Stimulated activated CD8-positive, alpha-beta memory T cell treated with anti-CD3 and anti-CD28 coated beads, Interleukin-15, amount 100 ng/mL, for 24 hours (primary cell): Measurements from ENCODE around the gene PGM5.
"Not testable (repeated sequence)": the region's sequence is repeated elsewhere in the genome, so short reads cannot be mapped to it uniquely, and the experiment has no call there.

Experiments
- DNase-seq: peaks from one replicate; pipeline ENCODE4 v3.0.0-alpha.2; 2020; ENCODE audit warnings: low read depth

PGM5 gene

GRCh38 chr9:68377723-68378122 lies 21.3 kb downstream of the PGM5 start:
- DNase-seq = not testable (repeated sequence)

GRCh38 chr9:68383894-68384293 lies 27.5 kb downstream of the PGM5 start:
- not testable (repeated sequence) for DNase-seq

DNA sequence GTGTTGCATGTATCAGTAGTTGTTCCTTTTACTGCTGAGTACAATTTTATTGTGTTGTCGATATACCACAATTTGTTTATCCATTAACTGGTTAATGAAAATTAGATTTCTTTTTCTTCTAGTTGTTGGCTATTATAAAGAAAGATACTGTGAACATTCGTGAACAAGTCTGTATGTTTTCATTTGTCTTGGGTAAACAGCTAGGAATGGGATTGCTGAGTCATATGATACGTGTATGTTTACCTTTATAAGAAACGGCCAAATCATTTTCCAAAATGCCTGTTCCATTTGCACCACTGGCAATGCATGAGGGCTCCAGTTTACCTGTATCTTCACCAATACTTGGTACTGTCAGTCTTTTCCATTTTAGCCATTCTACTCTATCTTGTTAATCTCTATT lies 33.1 kb downstream of the PGM5 start:
- DNase-seq = not testable (repeated sequence)

DNA sequence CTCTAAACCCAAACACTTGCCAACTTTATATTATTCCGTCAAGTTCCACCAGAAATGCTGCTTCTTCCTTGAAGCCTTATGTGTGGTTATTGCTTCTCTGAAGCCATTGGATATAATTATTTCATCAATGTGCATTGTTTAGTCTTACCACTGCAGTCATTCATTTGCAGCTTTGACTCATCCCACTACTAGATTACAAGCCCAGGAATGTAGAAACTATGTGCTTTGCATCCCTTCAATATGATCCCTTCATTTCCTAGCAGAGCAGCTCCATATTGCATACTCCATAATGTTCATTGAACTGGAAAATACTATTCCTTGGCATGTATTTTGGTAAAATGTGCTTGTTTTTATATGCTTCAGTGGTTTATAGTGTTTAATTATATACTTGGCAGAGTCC lies 34.3 kb downstream of the PGM5 start:
- not testable (repeated sequence) for DNase-seq

DNA sequence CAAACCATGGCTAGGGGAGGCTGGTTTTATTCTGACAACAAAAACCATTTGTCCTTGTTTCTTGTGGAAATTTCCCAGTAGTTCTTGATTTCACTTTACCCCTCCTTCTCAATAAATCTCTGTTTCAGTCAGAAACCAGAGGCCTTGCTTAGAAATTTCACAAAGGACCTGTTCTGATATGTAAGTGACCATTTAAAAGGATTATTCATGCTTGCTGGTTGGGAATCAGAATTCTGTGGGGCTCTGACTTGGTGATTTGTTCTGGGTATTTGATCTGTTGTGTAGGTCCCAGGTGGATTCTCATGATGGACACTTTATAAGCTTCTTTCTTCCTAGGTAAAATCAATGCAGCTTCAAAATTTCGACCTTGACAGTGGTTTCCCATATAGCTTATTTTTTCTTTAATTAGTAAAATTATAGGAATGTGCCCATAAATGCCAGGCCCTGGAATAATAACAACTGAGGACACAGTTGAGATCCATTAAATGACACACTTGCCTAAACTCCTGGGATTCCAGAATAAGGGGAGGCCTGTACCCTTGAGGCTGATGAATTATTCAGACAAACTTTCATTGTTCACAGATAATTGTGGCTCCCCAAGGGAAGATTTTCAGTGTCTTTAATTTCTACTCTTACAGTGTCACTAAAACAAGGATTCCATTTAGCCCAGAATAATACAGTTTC lies 40.1 kb downstream of the PGM5 start:
- DNase-seq = not testable (repeated sequence)

- DNase-seq = not testable (repeated sequence)
Observed at GRCh38 chr9:68397095-68397423, 40.6 kb downstream of the PGM5 start.

GRCh38 chr9:68397796-68398195 lies 41.4 kb downstream of the PGM5 start:
- not testable (repeated sequence) for DNase-seq

GRCh38 chr9:68398324-68398723 lies 41.9 kb downstream of the PGM5 start:
- not testable (repeated sequence) for DNase-seq

DNA sequence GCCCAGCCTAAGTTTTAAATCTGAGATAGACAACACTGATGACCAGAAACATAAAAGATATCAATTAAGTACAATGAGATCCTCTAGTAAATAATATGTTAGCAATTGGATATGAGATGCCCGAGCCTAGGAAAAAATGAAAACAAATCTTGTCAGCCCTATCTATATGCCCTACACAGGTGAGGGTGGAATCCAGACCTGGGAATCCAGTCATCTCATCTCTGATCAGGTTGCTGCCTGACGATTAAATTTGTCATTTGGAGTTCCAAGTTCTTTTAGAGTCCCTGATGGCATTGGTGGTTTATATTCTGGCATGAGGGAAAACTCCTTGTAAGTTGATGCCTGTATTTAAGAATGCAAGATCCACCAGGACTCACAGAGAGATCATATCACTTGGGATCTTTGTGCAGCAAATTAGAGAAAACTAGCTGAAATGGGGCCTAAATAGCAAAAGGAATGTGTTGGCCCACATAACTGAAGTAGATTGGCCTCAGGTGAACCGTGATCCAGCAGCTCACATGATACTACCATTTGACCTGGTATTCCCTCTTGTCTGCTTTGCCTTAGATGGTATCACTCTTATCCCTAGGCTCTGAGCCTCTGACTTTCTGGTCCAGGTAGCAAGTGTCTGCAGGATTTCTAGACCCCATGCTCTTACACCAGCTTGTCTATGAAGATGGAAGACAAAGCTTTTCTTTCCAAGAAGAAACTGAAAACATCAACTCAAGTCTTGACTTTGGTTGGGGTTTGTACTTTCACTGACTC lies 48.2 kb downstream of the PGM5 start:
- DNase-seq = not testable (repeated sequence)

DNA sequence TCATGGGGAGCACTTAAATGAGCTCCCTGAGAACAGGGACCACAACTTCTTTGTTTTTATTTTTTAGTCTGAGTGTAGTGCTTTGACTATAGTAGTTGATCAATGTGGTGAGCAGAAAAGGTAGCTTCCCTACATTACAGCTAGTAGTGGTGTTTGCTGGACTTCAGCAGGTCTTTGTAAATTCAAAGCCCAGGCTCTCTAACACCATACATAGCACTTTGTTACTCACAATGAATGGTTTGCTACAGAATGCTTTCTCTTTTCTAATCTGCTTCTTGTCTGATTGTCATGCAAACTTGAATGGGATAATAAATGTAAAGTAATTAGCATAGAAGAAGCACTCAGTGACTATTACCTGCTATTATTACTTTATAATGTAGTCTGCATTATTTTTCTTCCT lies 55.5 kb downstream of the PGM5 start:
- DNase-seq = not testable (repeated sequence)

DNA sequence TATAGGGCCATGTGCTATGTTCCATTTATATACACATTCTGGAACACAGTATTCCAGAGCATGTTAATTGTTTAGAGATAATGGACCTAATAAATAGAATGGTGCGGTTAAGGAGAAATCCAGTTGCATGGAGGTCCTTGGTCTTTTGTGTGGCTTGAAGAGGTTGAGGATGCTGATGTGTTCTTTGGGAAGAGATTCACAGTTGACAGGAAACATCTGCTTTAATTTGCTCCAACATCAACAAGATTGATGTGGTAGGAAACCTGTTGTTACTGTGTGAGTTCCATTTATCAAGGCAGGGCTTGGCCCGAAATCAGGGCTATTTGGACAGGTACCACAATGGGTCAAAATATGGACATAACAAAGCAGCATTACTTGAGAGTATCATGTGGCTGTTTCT lies 56.3 kb downstream of the PGM5 start:
- DNase-seq = not testable (repeated sequence)

GRCh38 chr9:68415065-68415464 lies 58.7 kb downstream of the PGM5 start:
- not testable (repeated sequence) for DNase-seq

DNA sequence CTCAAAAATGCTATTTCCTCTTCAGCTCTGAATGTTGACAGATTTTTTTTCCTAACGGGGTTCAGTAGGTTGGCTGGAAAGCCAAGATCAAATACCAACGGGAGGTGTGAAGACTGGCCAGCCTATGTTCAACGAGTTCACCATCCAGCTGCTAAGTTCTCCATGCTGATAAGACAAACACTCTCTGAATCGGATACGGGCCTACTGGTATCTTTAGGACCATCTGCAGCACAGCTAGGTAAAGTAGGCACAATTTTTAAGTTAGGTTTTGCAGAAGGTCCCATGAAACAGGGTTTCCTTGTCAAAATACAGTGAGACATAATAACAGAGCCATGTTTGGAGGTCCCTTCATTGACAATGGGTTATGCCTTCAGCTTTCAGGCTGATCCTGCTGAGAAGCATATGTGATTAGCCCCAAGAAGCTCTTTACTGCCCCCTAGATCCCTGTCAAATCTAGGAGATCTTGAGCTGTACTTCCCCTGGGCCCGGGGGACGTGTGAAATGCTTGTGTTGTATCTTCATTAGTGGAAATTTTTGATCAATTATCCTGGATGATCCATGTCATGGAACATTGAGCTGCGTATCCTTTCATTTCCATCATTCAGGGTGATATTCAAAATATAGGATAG lies 60.6 kb downstream of the PGM5 start:
- DNase-seq = no peak

DNA sequence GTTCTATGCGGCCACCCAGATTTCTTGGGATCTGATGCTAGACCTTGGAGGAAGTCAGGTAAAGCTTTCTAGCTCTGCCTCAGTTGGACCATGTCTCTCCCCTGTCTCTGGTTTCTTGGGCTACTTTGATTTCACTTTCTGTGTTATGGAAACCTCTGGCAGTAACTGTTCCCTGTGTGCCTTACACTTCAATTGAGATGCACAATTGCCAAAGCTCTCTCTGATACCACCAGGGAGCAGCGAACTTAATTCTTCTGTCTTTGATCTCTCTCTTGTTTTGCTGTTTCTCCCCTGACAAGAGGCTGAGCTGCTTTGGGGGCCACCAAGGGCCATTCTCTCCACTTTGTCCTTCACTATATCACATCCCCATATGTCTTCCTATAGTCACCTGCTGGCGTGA lies 61.4 kb downstream of the PGM5 start:
- DNase-seq = no peak

GRCh38 chr9:68418259-68418845 lies 61.9 kb downstream of the PGM5 start:
- no peak for DNase-seq

- DNase-seq = no peak
Observed at GRCh38 chr9:68419901-68420300, 63.5 kb downstream of the PGM5 start.

DNA sequence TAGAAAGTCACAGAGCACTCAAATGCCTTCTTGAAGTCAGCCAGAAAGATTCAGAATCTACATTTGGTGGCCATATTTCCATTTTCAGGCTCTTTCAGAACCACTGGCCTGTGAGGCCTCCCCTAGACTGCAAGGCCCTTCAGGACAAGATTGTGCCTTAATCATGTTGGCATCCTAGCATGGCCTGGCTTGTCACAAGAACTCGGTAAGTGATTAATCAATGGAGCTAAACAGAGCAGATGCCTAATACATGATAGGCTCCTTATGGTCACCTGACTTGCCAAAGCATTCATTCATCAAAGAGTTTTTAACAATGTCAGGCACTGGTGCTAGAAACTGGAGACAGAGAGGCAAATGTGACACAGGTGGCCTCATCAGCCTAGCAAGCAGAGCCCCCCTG lies 70.3 kb downstream of the PGM5 start:
- no peak for DNase-seq

- DNase-seq = no peak
Observed at GRCh38 chr9:68427216-68427977, 71.0 kb downstream of the PGM5 start.

DNA sequence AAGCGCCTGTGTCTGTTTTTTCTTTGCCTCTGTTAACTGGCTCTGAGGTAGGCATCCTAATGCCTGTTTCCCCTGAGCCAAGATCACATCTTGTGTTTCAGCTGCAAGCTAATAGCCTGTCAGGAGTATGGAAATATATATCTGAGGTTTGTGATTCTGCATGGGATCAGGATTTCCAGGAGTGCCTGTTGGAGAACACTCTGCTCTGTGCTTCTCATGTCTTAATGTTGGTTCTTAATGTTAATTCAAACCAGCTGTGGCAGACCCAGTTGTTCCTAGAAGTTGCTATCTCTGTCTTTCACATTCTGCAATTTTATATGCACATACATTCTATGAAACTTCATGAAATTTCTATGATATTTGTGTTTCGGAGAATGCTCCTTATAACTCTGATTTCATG lies 72.1 kb downstream of the PGM5 start:
- no peak for DNase-seq

DNA sequence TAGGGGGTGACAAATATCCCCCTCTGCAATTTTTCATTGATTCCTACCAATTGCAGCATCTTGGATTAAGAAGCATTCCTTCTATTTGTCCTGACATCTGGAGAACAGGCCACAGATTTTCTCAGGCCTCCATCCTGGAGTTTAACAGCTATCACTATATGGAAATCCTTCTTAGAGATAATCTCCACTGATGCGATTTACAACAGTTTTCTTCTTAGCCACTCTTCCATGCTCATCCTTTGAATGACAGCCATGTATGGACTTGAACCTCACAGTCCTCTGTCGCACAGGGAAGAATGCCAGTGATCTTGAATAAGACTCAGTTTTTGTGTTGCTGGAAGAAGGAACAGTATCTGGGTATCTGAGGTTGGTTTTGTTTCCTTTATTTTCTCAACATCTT lies 73.2 kb downstream of the PGM5 start:
- DNase-seq = no peak

DNA sequence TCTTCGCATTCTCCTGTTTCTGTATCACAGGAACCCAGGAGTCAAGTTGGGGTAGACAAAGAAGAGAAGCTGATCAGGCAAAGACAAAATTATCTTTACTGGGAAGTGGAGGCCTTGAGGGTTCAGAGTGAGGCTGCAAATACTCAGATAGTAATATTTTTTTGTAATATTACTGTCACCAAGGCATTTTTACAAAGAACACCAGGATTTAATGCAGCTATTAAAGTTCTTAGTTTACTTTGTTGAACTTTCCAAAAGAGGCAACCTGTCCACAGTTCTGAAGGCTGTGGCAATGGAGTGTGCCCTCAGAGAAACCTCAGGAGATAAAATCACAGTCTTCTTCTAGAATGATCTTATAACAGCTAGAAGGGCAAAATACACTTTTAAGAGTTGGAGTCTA lies 74.9 kb downstream of the PGM5 start:
- no peak for DNase-seq

- no peak for DNase-seq
Observed at GRCh38 chr9:68433531-68434110, 77.2 kb downstream of the PGM5 start.
